Cardiac muscle cell (in vitro differentiated cells and primary cell): ENCODE measurements around the gene EEPD1. TPM values are rescaled to one million over a fixed set of nuclear protein-coding genes. Genes with fewer than 3 reads are reported as not detected.
A peak's percentile ranks its signal among the peaks of the same experiment; 100 is the strongest.

Experiments
- DNase-seq, 2 donors: peaks; one replicate each; pipeline versions ENCODE4 v3.0.0 to v3.0.0-alpha.2; 2010 to 2017; ENCODE audit warnings: low read depth in 1 of 2, low spot score in 1 of 2
- H3K27ac ChIP-seq: fragments of 200-600 bp; sonication (generic); 2 replicates; pipeline ENCODE4 v1.5.1; 2016
- H3K27me3 ChIP-seq: fragments of 200-600 bp; sonication (generic); 2 replicates; pipeline ENCODE4 v1.6.0; 2016; ENCODE audit warnings: control low read depth
- H3K36me3 ChIP-seq: fragments of 200-600 bp; sonication (generic); 2 replicates; pipeline ENCODE4 v1.5.1; 2016; ENCODE audit warnings: control low read depth
- H3K4me1 ChIP-seq: fragments of 200-600 bp; sonication (generic); 2 replicates; pipeline ENCODE4 v1.8.1; 2017; ENCODE audit warnings: low read depth, mild to moderate bottlenecking, mixed run types
- H3K4me3 ChIP-seq: fragments of 200-600 bp; sonication (generic); 2 replicates; pipeline ENCODE4 v1.5.1; 2016; ENCODE audit warnings: mild to moderate bottlenecking
- H3K9me3 ChIP-seq: fragments of 200-600 bp; sonication (generic); 2 replicates; pipeline ENCODE4 v1.5.1; 2017; ENCODE audit warnings: low read depth, mild to moderate bottlenecking, control low read depth
- CTCF ChIP-seq: IDR thresholded peaks from 2 replicates; pipeline ENCODE4 v1.5.1; 2012; ENCODE audit warnings: low read depth, mild to moderate bottlenecking, low read length
- polyA plus RNA-seq: library from polyadenylated mRNA; unstranded; fragments of >200 nt; fragmentation: Nextera tagmentation; extraction: Ambion mirVana; gene quantifications from 2 replicates; pipeline ENCODE4 v1.2.1, GENCODE V29; 2016
- total RNA-seq: library from RNA; depleted of rRNA; stranded (reverse); fragments of >200 nt; gene quantifications from 2 replicates; pipeline ENCODE4 v1.2.3, GENCODE V29; 2016

The EEPD1 gene
- total and polyA plus RNA-seq, 2 experiments from 2014 or later, result 4.8 to 11.9 TPM

DNA sequence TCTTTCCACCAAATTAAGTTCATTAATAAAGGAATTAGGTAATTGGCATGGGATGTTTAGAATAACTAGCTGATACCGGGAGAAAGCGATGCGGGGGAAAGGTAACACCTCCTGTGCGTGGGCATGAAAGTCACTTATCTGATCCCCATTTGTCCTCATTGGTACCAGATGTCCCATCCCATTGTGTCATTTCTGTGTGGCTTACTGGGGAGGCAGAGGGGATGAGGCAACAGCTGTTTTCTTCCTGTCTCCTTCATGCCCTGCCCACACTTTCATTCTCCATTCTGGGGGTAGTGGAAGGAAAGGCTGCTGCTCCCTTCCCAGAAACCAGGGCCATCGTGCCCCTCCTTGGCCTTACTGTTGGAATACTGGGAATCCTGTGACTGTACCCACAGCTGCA is 27.1 kb downstream of the EEPD1 start:
- no peak for TF ChIP-seq CTCF
- Histone ChIP-seq H3K36me3 (no peaks in the 10 kb centered on the region), H3K9me3 (no peaks in the 10 kb centered on the region), H3K27me3 (no peaks in the 10 kb centered on the region), H3K4me1 (no peaks in the 10 kb centered on the region), H3K4me3 (no peak overlapping the region), H3K27ac (no peak overlapping the region)
- no peak for DNase-seq

- no peak overlapping the region for H3K27ac ChIP-seq
- DNase-seq, result no peak
- TF ChIP-seq CTCF, result no peak
- no peaks in the 10 kb centered on the region for H3K4me1 ChIP-seq
- no peaks in the 10 kb centered on the region for H3K9me3 ChIP-seq
- no peaks in the 10 kb centered on the region for H3K27me3 ChIP-seq
- H3K36me3 ChIP-seq, result no peaks in the 10 kb centered on the region
- H3K4me3 ChIP-seq, result no peak overlapping the region
Observed at GRCh38 chr7:36181668-36182067, 28.6 kb downstream of the EEPD1 start.

GRCh38 chr7:36182854-36183604 is 30.0 kb downstream of the EEPD1 start:
- H3K27ac ChIP-seq, result no peak overlapping the region
- H3K9me3 ChIP-seq, result no peaks in the 10 kb centered on the region
- no peak overlapping the region for H3K4me3 ChIP-seq
- no peaks in the 10 kb centered on the region for H3K4me1 ChIP-seq
- no peaks in the 10 kb centered on the region for H3K36me3 ChIP-seq
- DNase-seq, result no peak
- H3K27me3 ChIP-seq, result no peaks in the 10 kb centered on the region
- no peak for TF ChIP-seq CTCF

DNA sequence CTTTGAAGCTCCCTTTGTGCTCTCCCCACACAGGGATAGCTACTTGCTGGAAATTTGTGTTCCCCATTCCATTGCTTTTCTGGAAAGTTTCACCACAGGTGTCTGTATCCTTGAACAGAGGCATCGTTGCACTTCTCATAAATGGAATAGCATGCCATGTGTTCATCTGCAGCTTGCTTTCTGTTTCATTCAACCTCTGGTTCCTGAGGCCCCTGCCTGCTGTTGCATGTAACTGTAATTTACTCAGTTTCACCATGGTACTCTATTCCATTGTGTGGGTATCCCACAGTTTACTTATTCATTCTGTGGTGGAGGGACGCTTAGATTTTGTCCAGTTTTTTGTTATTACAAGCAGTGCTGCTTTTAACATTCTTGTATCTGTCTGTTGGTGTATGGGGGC is 32.0 kb downstream of the EEPD1 start:
- TF ChIP-seq CTCF, result no peak
- H3K36me3 ChIP-seq, result no peaks in the 10 kb centered on the region
- H3K9me3 ChIP-seq, result no peaks in the 10 kb centered on the region
- H3K4me1 ChIP-seq, result peaks cover 4% of the 10 kb centered on the region
- no peak overlapping the region for H3K4me3 ChIP-seq
- DNase-seq, result no peak
- H3K27me3 ChIP-seq, result no peaks in the 10 kb centered on the region
- no peak overlapping the region for H3K27ac ChIP-seq

- Histone ChIP-seq H3K4me3 (no peak overlapping the region), H3K9me3 (no peaks in the 10 kb centered on the region), H3K36me3 (no peaks in the 10 kb centered on the region), H3K27me3 (no peaks in the 10 kb centered on the region), H3K4me1 (peaks cover 9% of the 10 kb centered on the region), H3K27ac (no peak overlapping the region)
- no peak for TF ChIP-seq CTCF
- peak in 1 of 2 donors; percentile 8 for DNase-seq
Observed at GRCh38 chr7:36185756-36186155, 32.7 kb downstream of the EEPD1 start.
